OCI-LY7 (cell line): Measurements from ENCODE around the gene WDR44.
"Not testable (repeated sequence)": the region's sequence is repeated elsewhere in the genome, so short reads cannot be mapped to it uniquely, and the experiment has no call there.

ENCODE experiments used
- CTCF ChIP-seq: fragments of 200-600 bp; sonication (generic); conservative IDR thresholded peaks from 2 replicates; pipeline ENCODE4 v1.5.1; 2014; ENCODE audit warnings: mild to moderate bottlenecking, antibody characterized with exemption, low read length, moderate library complexity, mixed read lengths
- EZH2phosphoT487 ChIP-seq: fragments of 200-600 bp; sonication (generic); IDR thresholded peaks from 2 replicates; pipeline ENCODE4 v1.6.1; 2018; ENCODE audit warnings: low read depth, borderline replicate concordance, mild to moderate bottlenecking, mixed run types, antibody characterized with exemption, low read length, moderate library complexity, mixed read lengths

DNA sequence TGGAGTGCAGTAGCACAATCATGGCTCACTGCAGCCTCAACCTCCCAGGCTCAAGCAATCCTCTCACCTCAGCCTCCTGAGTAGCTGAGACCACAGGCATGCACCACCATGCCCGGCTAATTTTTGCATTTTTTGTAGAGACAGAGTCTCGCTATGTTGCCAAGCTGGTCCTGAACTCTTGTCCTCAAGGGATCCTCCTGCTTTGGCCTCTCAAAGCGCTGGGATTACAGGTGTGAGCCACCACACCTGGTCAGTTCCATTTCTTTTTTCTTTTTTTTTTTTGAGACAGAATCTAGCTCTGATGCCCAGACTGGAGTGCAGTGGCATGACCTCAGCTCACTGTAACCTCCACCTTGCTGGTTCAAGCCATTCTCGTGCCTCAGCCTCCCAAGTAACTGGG is 136.5 kb downstream of the WDR44 start:
- not testable (repeated sequence) for TF ChIP-seq CTCF, EZH2phosphoT487
